IMR-90 (cell line): ENCODE measurements around the gene NR2C1. TPM values are rescaled to one million over a fixed set of nuclear protein-coding genes. Genes with fewer than 3 reads are reported as not detected.

Experiments used
- ATAC-seq: fragments of 200-7000 bp; cut with Tn5 transposase; 2 replicates; pipeline ENCODE4 v1.9.1; 2020; ENCODE audit warnings: low read depth, mild to moderate bottlenecking, moderate library complexity
- BruUV-seq: library from RNA; stranded (reverse); fragments of 400-500 nt; replicated peaks from 2 replicates; lab custom pipeline; 2021; lab: Mats Ljungman, UMichigan
- CTCF ChIA-PET: fragments of 300-600 bp; formaldehyde crosslinking; extraction: SDS; loops from one replicate; lab custom pipeline; 2021; ENCODE audit warnings: antibody characterized with exemption; lab: Yijun Ruan, JAX
- POLR2A ChIA-PET: fragments of 300-600 bp; sonication (Branson Sonifier 250); formaldehyde crosslinking; loops from one replicate; lab custom pipeline; 2022; ENCODE audit warnings: antibody characterized with exemption; ENCODE audit not compliant: unreplicated experiment; lab: Charles Lee
- DNase-seq: peaks from one replicate; pipeline ENCODE4 v3.0.0; 2013
- H2AFZ ChIP-seq: replicated peaks from 2 replicates; pipeline ENCODE3; 2013; ENCODE audit warnings: low read length, mild to moderate bottlenecking; ENCODE audit not compliant: poor library complexity
- H2AK5ac ChIP-seq: 2 replicates; pipeline ENCODE4 v1.6.1; 2013; ENCODE audit warnings: low read depth, low read length, inconsistent platforms
- H2AK9ac ChIP-seq: replicated peaks from 2 replicates; pipeline ENCODE3; 2013; ENCODE audit warnings: mild to moderate bottlenecking, low read depth, low read length, moderate library complexity; ENCODE audit not compliant: poor library complexity
- H2BK120ac ChIP-seq: 2 replicates; pipeline ENCODE4 v1.6.1; 2013; ENCODE audit warnings: low read depth, low read length, inconsistent platforms
- H2BK15ac ChIP-seq: 3 replicates; pipeline ENCODE4 v1.6.1; 2013; ENCODE audit warnings: low read depth, low read length, inconsistent platforms
- H2BK20ac ChIP-seq: 2 replicates; pipeline ENCODE4 v1.6.1; 2013; ENCODE audit warnings: low read depth, mild to moderate bottlenecking, inconsistent platforms, low read length, moderate library complexity
- H2BK5ac ChIP-seq: 2 replicates; pipeline ENCODE4 v1.6.1; 2013; ENCODE audit warnings: mild to moderate bottlenecking, low read depth, low read length, inconsistent platforms; ENCODE audit not compliant: poor library complexity, severe bottlenecking
- H3K14ac ChIP-seq: replicated peaks from 2 replicates; pipeline ENCODE4 v1.6.1; 2013; ENCODE audit warnings: low read depth, low read length, inconsistent platforms
- H3K18ac ChIP-seq: 2 replicates; pipeline ENCODE4 v1.6.1; 2013; ENCODE audit warnings: low read depth, low read length, control low read depth
- H3K23ac ChIP-seq: 2 replicates; pipeline ENCODE4 v1.6.1; 2013; ENCODE audit warnings: low read depth, low read length, inconsistent platforms
- H3K27ac ChIP-seq: 2 replicates; pipeline ENCODE4 v1.5.1; 2013; ENCODE audit warnings: mild to moderate bottlenecking, control low read depth, low read length; ENCODE audit not compliant: insufficient read depth
- H3K27me3 ChIP-seq: 2 replicates; pipeline ENCODE4 v1.6.1; 2013; ENCODE audit warnings: low read length; ENCODE audit not compliant: control insufficient read depth, insufficient read depth
- H3K36me3 ChIP-seq: 2 replicates; pipeline ENCODE4 v1.6.1; 2013; ENCODE audit warnings: low read length, mixed read lengths; ENCODE audit not compliant: control insufficient read depth, insufficient read depth
- H3K4ac ChIP-seq: 2 replicates; pipeline ENCODE4 v1.6.1; 2013; ENCODE audit warnings: low read depth, low read length, inconsistent platforms
- H3K4me1 ChIP-seq: 2 replicates; pipeline ENCODE4 v1.6.1; 2013; ENCODE audit warnings: low read length, mixed read lengths; ENCODE audit not compliant: control insufficient read depth, insufficient read depth
- H3K4me2 ChIP-seq: 2 replicates; pipeline ENCODE4 v1.6.1; 2013; ENCODE audit warnings: low read depth, mild to moderate bottlenecking, control low read depth, low read length, moderate library complexity
- H3K4me3 ChIP-seq: 2 replicates; pipeline ENCODE4 v1.5.1; 2013; ENCODE audit warnings: low read depth, mild to moderate bottlenecking, control low read depth, low read length, moderate library complexity; ENCODE audit not compliant: insufficient read depth
- H3K56ac ChIP-seq: 2 replicates; pipeline ENCODE4 v1.6.1; 2013; ENCODE audit warnings: low read length, inconsistent platforms; ENCODE audit not compliant: insufficient read depth; ENCODE audit errors: extremely low read depth
- H3K79me1 ChIP-seq, 2 experiments: 2 replicates each; pipeline ENCODE4 v1.6.1; 2013; ENCODE audit warnings: low read length in 2 of 2, inconsistent platforms in 1 of 2, low read depth in 1 of 2
- H3K9ac ChIP-seq: 2 replicates; pipeline ENCODE4 v1.6.1; 2013; ENCODE audit warnings: low read depth, low read length, control low read depth
- H3K9me1 ChIP-seq: 2 replicates; pipeline ENCODE4 v1.6.1; 2013; ENCODE audit warnings: low read length, inconsistent platforms; ENCODE audit not compliant: insufficient read depth
- H3K9me3 ChIP-seq: 2 replicates; pipeline ENCODE4 v1.6.1; 2013; ENCODE audit warnings: low read length; ENCODE audit not compliant: control insufficient read depth, insufficient read depth
- H4K20me1 ChIP-seq: 2 replicates; pipeline ENCODE4 v1.6.1; 2013; ENCODE audit warnings: low read length, inconsistent platforms; ENCODE audit not compliant: insufficient read depth
- H4K5ac ChIP-seq: 2 replicates; pipeline ENCODE4 v1.6.1; 2013; ENCODE audit warnings: mild to moderate bottlenecking, low read depth, low read length, control low read depth
- H4K8ac ChIP-seq, 2 experiments: 2 replicates each; pipeline ENCODE4 v1.6.1; 2013; ENCODE audit warnings: low read depth in 2 of 2, low read length in 2 of 2, control low read depth in 1 of 2, inconsistent platforms in 1 of 2
- H4K91ac ChIP-seq: 2 replicates; pipeline ENCODE4 v1.6.1; 2013; ENCODE audit warnings: low read depth, low read length, inconsistent platforms; ENCODE audit not compliant: insufficient read depth
- BHLHE40 ChIP-seq: fragments of 150-350 bp; IDR thresholded peaks from 2 replicates; pipeline ENCODE4 v1.6.1; 2016; ENCODE audit warnings: mild to moderate bottlenecking, low read depth, low read length
- CEBPB ChIP-seq: IDR thresholded peaks from 2 replicates; pipeline ENCODE4 v1.6.1; 2012; ENCODE audit warnings: low read depth, low read length, improper control_type of control experiment
- CHD1 ChIP-seq: IDR thresholded peaks from 2 replicates; pipeline ENCODE4 v1.6.1; 2012; ENCODE audit warnings: low read depth, low read length, improper control_type of control experiment
- CTCF ChIP-seq: conservative IDR thresholded peaks from 2 replicates; pipeline ENCODE4 v1.5.1; 2012; ENCODE audit warnings: mild to moderate bottlenecking, low read depth, low read length, improper control_type of control experiment
- ELK1 ChIP-seq: fragments of 150-350 bp; IDR thresholded peaks from 2 replicates; pipeline ENCODE4 v1.6.1; 2016; ENCODE audit warnings: low read depth, mild to moderate bottlenecking, low read length, moderate library complexity, borderline replicate concordance
- FOS ChIP-seq: fragments of 150-350 bp; IDR thresholded peaks from 2 replicates; pipeline ENCODE4 v1.6.1; 2016; ENCODE audit warnings: low read depth, low read length
- MAFK ChIP-seq: IDR thresholded peaks from 2 replicates; pipeline ENCODE4 v1.6.1; 2012; ENCODE audit warnings: low read depth, low read length, improper control_type of control experiment
- MAZ ChIP-seq: IDR thresholded peaks from 2 replicates; pipeline ENCODE4 v1.6.1; 2012; ENCODE audit warnings: low read depth, mild to moderate bottlenecking, low read length, improper control_type of control experiment, moderate library complexity, borderline replicate concordance
- MXI1 ChIP-seq: IDR thresholded peaks from 2 replicates; pipeline ENCODE4 v1.6.1; 2012; ENCODE audit warnings: low read depth, mild to moderate bottlenecking, low read length, moderate library complexity, borderline replicate concordance
- NFE2L2 ChIP-seq: fragments of 150-350 bp; IDR thresholded peaks from 2 replicates; pipeline ENCODE4 v1.6.1; 2016; ENCODE audit warnings: low read depth, mild to moderate bottlenecking, low read length
- POLR2A ChIP-seq: IDR thresholded peaks from 2 replicates; pipeline ENCODE4 v1.6.1; 2012; ENCODE audit warnings: mild to moderate bottlenecking, low read depth, low read length
- RAD21 ChIP-seq: IDR thresholded peaks from 2 replicates; pipeline ENCODE4 v1.6.1; 2012; ENCODE audit warnings: low read length, improper control_type of control experiment
- RCOR1 ChIP-seq: IDR thresholded peaks from 2 replicates; pipeline ENCODE4 v1.6.1; 2012; ENCODE audit warnings: mild to moderate bottlenecking, low read length, improper control_type of control experiment; ENCODE audit not compliant: insufficient replicate concordance
- RFX5 ChIP-seq: IDR thresholded peaks from 2 replicates; pipeline ENCODE4 v1.8.0; 2012; ENCODE audit warnings: low read depth, mild to moderate bottlenecking, low read length, moderate library complexity
- SMC3 ChIP-seq: fragments of 150-350 bp; IDR thresholded peaks from 2 replicates; pipeline ENCODE4 v1.6.1; 2016; ENCODE audit warnings: low read depth, mild to moderate bottlenecking, antibody characterized with exemption, low read length, moderate library complexity
- USF2 ChIP-seq: fragments of 150-350 bp; IDR thresholded peaks from 2 replicates; pipeline ENCODE4 v1.6.1; 2017; ENCODE audit warnings: mild to moderate bottlenecking, antibody characterized with exemption, low read length, low read depth
- WGBS, 2 experiments: methylation state at CpG; one replicate each; pipeline versions ENCODE4 v1.1.5 to v1.1.7; 2013; ENCODE audit warnings: missing lambda C conversion rate in 2 of 2; ENCODE audit not compliant: insufficient read length in 1 of 2; ENCODE audit errors: extremely low coverage in 2 of 2; 5-methylcytosine and 5-hydroxymethylcytosine counted together
- dilution Hi-C: fragments of 300-500 bp; cut with HindIII; formaldehyde crosslinking; loops from one replicate; pipeline ENCODE4 v1.14.3; 2018; ENCODE audit warnings: low sequenced_read_pairs; ENCODE audit not compliant: unreplicated experiment
- in situ Hi-C: fragments of 300-500 bp; cut with MboI; formaldehyde crosslinking; loops from 3 replicates; pipeline ENCODE4 v1.14.3; 2019; ENCODE audit warnings: low sequenced_read_pairs, inconsistent platforms, mixed read lengths
- intact Hi-C: fragments of 100-400 bp; cut with micrococcal nuclease; formaldehyde crosslinking; loops from 2 replicates; pipeline ENCODE4 v1.10.0; 2022
- polyA plus RNA-seq, 3 experiments: library from polyadenylated mRNA; depleted of rRNA; stranded (reverse); fragments of >200 nt; gene quantifications; 2 replicates each; pipeline ENCODE4 v1.2.3, GENCODE V29; 2012; ENCODE audit warnings: low replicate concordance in 1 of 3
- total RNA-seq: library from RNA; depleted of rRNA; stranded (reverse); fragments of >200 nt; gene quantifications from 2 replicates; pipeline ENCODE4 v1.2.3, GENCODE V29; 2012

NR2C1 gene
- total and polyA plus RNA-seq, 2 of the 4 experiments (the other 2 are of a cell fraction), result 12.7 to 14.1 TPM

- ATAC-seq, result peak; percentile 65
- no peak overlapping the region for H4K91ac ChIP-seq
- in situ Hi-C loops (no loop called here), intact Hi-C loops (no loop called here), dilution Hi-C loops (no loop called here)
- TF ChIP-seq SMC3 (no peak), CTCF (no peak), MAZ (no peak), BHLHE40 (no peak), RCOR1 (no peak), CHD1 (no peak), USF2 (no peak), RAD21 (no peak), FOS (no peak), ELK1 (no peak), POLR2A (no peak), CEBPB (no peak), RFX5 (no peak), MXI1 (no peak), NFE2L2 (no peak), MAFK (no peak)
- no peak for DNase-seq
- no peak overlapping the region for H2BK5ac ChIP-seq
- no peak overlapping the region for H3K9ac ChIP-seq
- H2AK5ac ChIP-seq, result no peak overlapping the region
- peaks cover 19% of the 10 kb centered on the region for H3K36me3 ChIP-seq
- no peaks in the 10 kb centered on the region for H3K27me3 ChIP-seq
- no peak overlapping the region for H2AK9ac ChIP-seq
- CTCF ChIA-PET, result no interaction called here
- H2BK120ac ChIP-seq, result no peak overlapping the region
- H3K9me1 ChIP-seq, result no peaks in the 10 kb centered on the region
- H3K4me1 ChIP-seq, result no peaks in the 10 kb centered on the region
- no TSS peak for BruUV-seq
- no peaks in the 10 kb centered on the region for H3K79me1 ChIP-seq
- H3K4ac ChIP-seq, result no peak overlapping the region
- no CpG with 5 or more reads among the region's 2 CpGs for WGBS, 2 experiments
- no peak overlapping the region for H4K5ac ChIP-seq
- H4K8ac ChIP-seq, result no peak overlapping the region
- H3K14ac ChIP-seq, result no peak overlapping the region
- no peak overlapping the region; the same call in 1 of the 2 replicates for H3K23ac ChIP-seq
- H3K27ac ChIP-seq, result no peak overlapping the region
- H3K56ac ChIP-seq, result no peak overlapping the region
- no peak overlapping the region for H3K4me3 ChIP-seq
- no peak overlapping the region for H2BK15ac ChIP-seq
- no peak overlapping the region for H2BK20ac ChIP-seq
- H3K4me2 ChIP-seq, result no peak overlapping the region
- no peak overlapping the region for H2AFZ ChIP-seq
- POLR2A ChIA-PET, result no interaction called here
- H4K20me1 ChIP-seq, result no peaks in the 10 kb centered on the region
- no peaks in the 10 kb centered on the region for H3K9me3 ChIP-seq
- no peak overlapping the region for H3K18ac ChIP-seq
These were observed 18.4 kb downstream of the NR2C1 start for GRCh38 chr12:95055057-95055456.
